Fibroblast of peridontal ligament (primary cell): ENCODE data around the gene ELMOD1.
A peak's percentile ranks its signal among the peaks of the same experiment; 100 is the strongest.

Experiments
- DNase-seq: peaks from one replicate; pipeline ENCODE4 v3.0.0-alpha.2; 2010; ENCODE audit errors: extremely low read depth

The ELMOD1 gene

GRCh38 chr11:107583629-107584195 is 7.2 kb upstream of the ELMOD1 start:
- no peak for DNase-seq

- DNase-seq = no peak
Observed at GRCh38 chr11:107587306-107587979, 3.5 kb upstream of the ELMOD1 start.

GRCh38 chr11:107591378-107592230 is 657 bp downstream of the ELMOD1 start:
- DNase-seq = peak; percentile 13

- DNase-seq = no peak
Observed at GRCh38 chr11:107592231-107592590, 1.3 kb downstream of the ELMOD1 start.

GRCh38 chr11:107592813-107593212 is 1.9 kb downstream of the ELMOD1 start:
- peak; percentile 15 for DNase-seq

GRCh38 chr11:107593951-107594350 is 3.0 kb downstream of the ELMOD1 start:
- DNase-seq = no peak

GRCh38 chr11:107594736-107595135 is 3.8 kb downstream of the ELMOD1 start:
- DNase-seq = no peak

- DNase-seq = no peak
Observed at GRCh38 chr11:107598225-107599139, 7.5 kb downstream of the ELMOD1 start.

GRCh38 chr11:107605061-107606006 is 14.4 kb downstream of the ELMOD1 start:
- DNase-seq = no peak

- no peak for DNase-seq
Observed at GRCh38 chr11:107606141-107606540, 15.2 kb downstream of the ELMOD1 start.

GRCh38 chr11:107608809-107609208 is 17.9 kb downstream of the ELMOD1 start:
- DNase-seq = no peak

- no peak for DNase-seq
Observed at GRCh38 chr11:107609400-107610218, 18.7 kb downstream of the ELMOD1 start.

- no peak for DNase-seq
Observed at GRCh38 chr11:107612445-107612844, 21.5 kb downstream of the ELMOD1 start.

GRCh38 chr11:107619926-107620325 is 29.0 kb downstream of the ELMOD1 start:
- DNase-seq = peak; percentile 61

GRCh38 chr11:107621081-107621480 is 30.1 kb downstream of the ELMOD1 start:
- DNase-seq = no peak

- DNase-seq = no peak
Observed at GRCh38 chr11:107623183-107623582, 32.2 kb downstream of the ELMOD1 start.

GRCh38 chr11:107624983-107625684 is 34.2 kb downstream of the ELMOD1 start:
- DNase-seq = no peak

GRCh38 chr11:107625685-107625989 is 34.7 kb downstream of the ELMOD1 start:
- DNase-seq = no peak

GRCh38 chr11:107631043-107631442 is 40.1 kb downstream of the ELMOD1 start:
- DNase-seq = no peak
